GM18511 (cell line): ENCODE results near the gene GABARAP.

Source experiments
- ATAC-seq: cut with Tn5 transposase; IDR thresholded peaks from one replicate; pipeline ENCODE4 v1.9.1; 2021; ENCODE audit warnings: mild to moderate bottlenecking, moderate library complexity; ENCODE audit not compliant: unreplicated experiment

The GABARAP gene

GRCh38 chr17:7241783-7242716 is at the start of gene GABARAP:
TSS of gene GABARAP (minus strand) at chr17:7242449. CDS start at chr17:7242330, 119 bp downstream.
- peak; percentile 36 for ATAC-seq

DNA sequence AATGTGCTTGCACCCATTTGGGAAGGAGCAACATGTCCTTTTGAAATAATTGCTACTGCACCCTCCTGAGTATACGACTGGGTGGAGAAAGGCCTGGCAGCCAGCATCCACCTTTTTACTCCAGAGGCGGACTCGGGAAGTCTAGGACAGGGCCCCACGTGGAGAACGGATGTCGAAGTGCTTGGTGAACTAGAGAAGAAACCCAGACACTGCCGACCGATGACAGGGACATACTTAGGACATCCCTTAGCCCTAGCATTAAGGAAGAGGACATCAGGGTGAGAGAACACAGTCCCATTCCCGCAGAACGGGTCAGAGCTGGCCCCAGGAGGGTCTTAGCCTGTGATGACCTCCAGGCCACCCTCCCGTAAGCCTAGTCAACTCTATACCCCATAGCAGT is 48.4 kb upstream of the GABARAP start:
- no peak for ATAC-seq

DNA sequence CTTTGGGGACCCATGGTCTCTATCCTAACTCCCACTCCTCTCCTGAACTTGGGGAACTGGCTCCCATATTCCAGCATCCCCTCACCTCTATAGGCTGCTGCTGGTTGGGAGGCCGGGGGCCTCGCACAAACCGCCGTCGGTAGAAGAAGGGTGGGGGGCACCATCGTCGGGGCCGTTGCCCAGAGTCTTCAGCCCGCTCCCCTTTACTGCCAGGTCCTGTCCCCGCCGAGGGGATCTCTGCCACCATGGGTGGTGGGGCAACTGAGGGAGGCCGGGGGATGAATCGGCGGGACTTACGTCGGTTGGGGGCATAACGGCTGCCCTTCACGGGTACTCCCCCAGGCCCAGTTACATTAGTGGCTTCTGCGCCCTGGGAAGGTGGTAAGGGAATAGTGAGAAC is 47.9 kb upstream of the GABARAP start:
- ATAC-seq: no peak

DNA sequence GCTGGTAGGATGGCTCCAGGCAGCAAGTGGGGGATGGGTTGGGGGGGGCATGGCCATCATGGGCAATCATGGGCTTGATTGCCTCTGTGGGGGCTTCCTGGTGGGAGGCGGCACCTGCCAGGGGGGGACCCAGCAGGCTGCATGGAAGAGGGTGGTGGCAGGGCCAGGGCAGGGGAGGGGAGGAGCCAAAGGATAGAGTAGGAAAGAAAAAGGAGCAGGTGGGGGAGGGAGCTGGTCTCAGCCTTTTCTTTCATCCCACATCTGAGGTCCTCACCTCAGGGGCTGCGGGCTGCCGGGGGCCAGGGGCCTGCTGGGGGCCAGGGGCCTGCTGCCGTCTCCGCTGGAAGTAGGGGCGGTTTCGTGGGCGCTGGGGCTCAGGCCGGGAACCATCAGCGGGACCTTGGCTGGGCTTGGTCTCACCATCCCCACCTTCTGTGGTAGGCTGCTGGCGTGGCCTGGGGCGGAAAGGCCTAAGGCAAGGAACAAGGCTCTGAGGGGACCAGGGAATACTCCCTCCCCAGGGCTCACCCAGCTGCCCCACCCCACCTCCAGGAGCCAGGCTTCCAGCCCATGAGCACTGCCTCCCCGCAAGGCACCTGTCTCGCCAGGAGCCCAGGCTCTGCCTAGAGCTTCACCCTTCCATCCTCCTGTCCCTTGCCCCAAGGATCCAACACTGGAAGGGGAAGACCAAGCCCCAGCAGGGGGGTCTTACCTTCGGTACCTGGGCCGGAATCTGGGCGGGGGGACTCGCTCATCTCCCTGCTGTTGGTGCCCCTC is 47.2 kb upstream of the GABARAP start:
- ATAC-seq: no peak

DNA sequence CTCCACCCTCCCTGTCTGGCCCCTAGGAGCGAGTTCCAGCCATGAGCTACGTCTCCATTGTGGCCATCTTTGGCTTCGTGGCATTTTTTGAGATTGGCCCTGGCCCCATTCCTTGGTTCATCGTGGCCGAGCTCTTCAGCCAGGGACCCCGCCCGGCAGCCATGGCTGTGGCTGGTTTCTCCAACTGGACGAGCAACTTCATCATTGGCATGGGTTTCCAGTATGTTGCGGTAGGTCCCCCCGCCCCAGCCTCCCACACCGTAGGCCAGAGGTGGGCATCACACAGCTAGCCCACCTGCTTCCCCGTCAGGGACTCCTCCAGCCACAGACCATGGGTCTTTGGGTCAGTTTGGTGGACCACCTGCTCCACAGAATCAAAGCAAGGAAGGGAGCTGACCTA is 43.4 kb upstream of the GABARAP start:
- ATAC-seq: no peak

DNA sequence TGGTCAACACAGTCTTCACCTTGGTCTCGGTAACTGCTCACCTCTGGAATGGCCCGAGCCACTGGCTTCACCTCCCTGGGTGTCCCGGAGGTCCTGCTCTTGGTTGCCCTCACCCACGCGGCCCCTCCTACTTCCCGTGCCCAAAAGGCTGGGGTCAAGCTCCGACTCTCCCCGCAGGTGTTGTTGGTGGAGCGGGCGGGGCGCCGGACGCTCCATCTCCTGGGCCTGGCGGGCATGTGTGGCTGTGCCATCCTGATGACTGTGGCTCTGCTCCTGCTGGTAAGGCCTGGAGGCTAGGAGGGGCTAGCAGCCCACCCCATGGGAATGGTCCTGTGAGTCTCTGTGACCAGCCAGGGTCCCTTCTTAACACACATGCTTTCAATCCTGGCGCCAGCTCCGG is 42.7 kb upstream of the GABARAP start:
- ATAC-seq: no peak

GRCh38 chr17:7283471-7284216 is 41.4 kb upstream of the GABARAP start:
- ATAC-seq: no peak

GRCh38 chr17:7282752-7283321 is 40.6 kb upstream of the GABARAP start:
- no peak for ATAC-seq

GRCh38 chr17:7281953-7282751 is 39.9 kb upstream of the GABARAP start:
- ATAC-seq: no peak

GRCh38 chr17:7281074-7281952 is 39.1 kb upstream of the GABARAP start, which contains the start of gene SLC2A4:
TSS of gene SLC2A4 (plus strand) at chr17:7281718. CDS start at chr17:7281935, 217 bp downstream.
- ATAC-seq: peak; percentile 60

DNA sequence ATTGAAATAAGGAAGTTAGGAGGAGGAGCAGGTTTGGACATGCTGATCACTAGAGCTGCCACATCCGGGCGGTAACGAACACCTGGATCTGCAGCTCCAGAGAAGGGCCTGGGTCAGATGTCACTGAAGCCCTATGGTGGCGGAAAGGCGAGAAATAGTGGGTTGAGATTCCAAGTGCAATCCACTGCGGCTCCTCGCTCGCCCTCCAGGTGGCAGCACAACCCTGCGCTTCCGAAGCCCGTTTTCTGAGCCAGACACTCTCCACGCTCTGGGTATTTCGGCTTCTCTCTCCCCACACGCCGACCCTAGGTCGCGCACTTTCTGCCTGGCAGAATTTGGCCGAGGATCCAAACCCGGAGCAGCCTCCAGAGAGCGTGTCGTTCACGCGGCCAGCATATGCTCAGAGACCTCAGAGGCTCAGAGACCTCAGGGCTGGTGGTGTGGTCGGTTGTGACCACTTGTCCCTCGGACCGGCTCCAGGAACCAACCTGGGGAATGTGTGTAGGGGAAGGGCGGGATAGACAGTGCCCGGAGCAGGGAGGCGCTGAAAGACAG is 38.3 kb upstream of the GABARAP start:
- no peak for ATAC-seq

DNA sequence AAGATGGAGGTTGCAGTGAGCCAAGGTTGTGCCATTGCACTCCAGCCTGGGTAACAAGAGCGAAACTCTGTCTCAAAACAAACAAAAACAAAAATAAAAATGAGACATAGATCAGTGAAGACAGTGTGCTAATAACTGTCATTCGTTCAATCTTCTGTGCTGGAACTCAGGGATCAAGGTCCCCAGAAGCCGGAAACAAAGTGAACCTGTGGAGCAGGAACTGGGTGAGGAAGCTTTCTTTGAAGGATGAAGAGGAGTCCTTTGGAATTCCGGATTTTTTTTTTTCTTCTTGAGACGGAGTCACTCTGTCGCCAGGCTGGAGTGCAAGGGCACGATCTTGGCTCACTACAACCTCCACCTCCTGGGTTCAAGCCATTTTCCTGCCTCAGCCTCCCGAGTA is 37.2 kb upstream of the GABARAP start:
- ATAC-seq: no peak

GRCh38 chr17:7266784-7267183 is 24.5 kb upstream of the GABARAP start:
- no peak for ATAC-seq

- no peak for ATAC-seq
Measured at GRCh38 chr17:7263801-7264078, 21.5 kb upstream of the GABARAP start.

DNA sequence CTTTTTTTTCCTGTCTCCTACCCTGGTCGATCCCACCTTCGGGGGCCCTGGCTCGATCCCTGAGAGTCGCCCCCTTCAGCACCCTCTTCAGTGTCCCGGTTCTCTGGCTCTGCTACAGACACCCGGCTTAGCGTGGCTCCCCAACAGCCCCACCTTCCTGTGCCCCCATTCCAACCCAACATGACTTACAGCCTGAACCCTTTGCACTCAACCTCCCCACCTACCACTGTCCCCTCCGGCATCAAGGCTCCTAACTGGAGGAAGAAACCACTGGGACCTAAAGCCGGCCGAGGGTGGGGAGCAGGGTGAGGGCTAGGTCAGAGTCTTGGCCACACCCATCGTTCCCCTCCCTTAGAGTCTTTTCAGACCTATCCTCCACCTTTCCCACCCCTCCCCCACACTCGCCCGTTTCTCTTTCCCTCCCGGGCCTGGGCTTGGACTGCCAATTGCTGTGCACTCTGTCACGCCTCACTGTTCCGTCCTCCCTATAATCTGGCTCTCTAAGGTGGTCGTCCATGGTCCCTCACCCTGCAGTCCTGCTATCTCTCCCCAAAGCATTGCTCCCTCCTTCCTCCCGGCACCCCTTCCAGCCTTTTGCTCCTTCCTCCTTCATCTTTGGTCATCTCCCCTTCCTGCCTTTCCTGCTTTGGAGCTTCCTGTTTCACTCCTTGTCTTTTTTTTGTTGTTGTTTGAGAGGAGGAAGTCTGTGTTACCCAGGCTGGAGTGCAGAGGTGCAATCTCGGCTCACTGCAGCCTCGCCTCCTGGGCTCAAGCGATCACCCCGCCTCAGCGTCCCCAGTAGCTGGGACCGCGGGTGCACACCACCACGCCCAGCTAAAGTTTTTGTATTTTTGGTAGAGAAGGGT is 20.9 kb upstream of the GABARAP start:
- ATAC-seq: no peak

DNA sequence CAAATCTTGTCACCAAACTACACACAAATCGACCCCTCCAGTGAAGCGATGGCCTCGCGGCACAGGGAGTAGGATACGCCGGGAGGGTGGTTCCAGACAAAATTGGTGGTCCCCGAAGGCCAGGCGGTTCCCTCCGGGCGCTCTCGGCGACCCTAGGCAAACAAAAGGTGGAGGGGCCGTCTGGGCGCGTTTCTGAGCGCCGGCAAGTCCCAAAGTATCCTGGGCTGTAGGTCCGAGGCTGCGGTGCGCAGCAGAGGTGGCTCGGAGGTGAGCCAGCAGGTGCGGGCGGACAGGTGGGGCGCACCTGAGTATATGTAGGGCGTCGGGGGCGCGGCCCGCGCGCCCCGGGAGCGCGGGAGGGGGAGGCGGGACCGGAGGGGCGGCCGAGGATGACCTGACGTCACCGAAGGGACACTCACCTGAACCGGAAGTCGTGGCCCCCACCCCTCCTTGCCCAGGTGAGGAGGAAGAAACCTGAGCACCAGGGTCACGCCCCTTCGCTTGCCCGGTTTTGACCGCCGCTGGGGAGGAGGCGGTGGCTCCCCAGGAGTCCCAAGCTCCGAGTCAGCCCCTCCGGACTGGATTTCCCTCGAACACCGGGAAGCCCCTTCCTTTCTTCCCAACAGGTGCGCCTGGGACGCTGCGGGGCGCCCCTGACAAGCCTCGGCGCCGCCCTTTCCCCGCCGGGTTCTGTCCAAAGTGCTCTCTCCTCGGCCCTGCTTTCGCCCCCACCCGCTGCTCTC is 20.1 kb upstream of the GABARAP start, which contains the start of gene CLDN7:
CLDN7 (minus strand) TSS at position 287 of the 743 bp plus-strand sequence. CDS start 435 bp downstream, outside the sequence.
- ATAC-seq: no peak
